ENCODE data around the gene TOMM40.
"Not testable (repeated sequence)": the region's sequence is repeated elsewhere in the genome, so short reads cannot be mapped to it uniquely, and the experiment has no call there.

The TOMM40 gene

GRCh38 chr19:44900328-44901244, 9.5 kb downstream of the TOMM40 start:
- no peak for DNase-seq

DNA sequence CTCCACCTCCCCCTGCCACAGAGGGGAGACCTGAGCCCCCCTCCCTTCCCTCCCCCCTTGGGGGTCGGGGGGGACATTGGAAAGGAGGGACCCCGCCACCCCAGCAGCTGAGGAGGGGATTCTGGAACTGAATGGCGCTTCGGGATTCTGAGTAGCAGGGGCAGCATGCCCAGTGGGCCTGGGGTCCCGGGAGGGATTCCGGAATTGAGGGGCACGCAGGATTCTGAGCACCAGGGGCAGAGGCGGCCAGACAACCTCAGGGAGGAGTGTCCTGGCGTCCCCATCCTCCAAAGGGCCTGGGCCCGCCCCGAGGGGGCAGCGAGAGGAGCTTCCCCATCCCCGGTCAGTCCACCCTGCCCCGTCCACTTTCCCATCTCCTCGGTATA, 12.2 kb downstream of the TOMM40 start:
- no peak for DNase-seq

DNA sequence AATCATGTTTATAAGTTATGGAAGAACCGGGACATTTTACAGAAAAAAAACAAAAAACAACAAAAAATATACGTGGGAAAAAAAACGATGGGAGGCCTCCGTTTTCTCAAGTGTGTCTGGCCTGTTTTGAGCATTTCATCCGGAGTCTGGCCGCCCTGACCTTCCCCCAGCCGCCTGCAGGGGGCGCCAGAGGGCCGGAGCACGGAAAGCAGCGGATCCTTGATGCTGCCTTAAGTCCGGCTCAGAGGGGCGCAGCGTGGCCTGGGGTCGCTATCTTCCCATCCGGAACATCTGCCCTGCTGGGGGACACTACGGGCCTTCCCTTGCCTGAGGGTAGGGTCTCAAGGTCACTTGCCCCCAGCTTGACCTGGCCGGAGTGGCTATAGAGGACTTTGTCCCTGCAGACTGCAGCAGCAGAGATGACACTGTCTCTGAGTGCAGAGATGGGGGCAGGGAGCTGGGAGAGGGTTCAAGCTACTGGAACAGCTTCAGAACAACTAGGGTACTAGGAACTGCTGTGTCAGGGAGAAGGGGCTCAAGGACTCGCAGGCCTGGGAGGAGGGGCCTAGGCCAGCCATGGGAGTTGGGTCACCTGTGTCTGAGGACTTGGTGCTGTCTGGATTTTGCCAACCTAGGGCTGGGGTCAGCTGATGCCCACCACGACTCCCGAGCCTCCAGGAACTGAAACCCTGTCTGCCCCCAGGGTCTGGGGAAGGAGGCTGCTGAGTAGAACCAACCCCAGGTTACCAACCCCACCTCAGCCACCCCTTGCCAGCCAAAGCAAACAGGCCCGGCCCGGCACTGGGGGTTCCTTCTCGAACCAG, 12.8 kb downstream of the TOMM40 start:
- peak; percentile 28 to 32 for DNase-seq

GRCh38 chr19:44904426-44904994, 13.5 kb downstream of the TOMM40 start:
- DNase-seq = no peak

DNA sequence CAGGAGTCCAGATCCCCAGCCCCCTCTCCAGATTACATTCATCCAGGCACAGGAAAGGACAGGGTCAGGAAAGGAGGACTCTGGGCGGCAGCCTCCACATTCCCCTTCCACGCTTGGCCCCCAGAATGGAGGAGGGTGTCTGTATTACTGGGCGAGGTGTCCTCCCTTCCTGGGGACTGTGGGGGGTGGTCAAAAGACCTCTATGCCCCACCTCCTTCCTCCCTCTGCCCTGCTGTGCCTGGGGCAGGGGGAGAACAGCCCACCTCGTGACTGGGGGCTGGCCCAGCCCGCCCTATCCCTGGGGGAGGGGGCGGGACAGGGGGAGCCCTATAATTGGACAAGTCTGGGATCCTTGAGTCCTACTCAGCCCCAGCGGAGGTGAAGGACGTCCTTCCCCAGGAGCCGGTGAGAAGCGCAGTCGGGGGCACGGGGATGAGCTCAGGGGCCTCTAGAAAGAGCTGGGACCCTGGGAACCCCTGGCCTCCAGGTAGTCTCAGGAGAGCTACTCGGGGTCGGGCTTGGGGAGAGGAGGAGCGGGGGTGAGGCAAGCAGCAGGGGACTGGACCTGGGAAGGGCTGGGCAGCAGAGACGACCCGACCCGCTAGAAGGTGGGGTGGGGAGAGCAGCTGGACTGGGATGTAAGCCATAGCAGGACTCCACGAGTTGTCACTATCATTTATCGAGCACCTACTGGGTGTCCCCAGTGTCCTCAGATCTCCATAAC, 14.5 kb downstream of the TOMM40 start, which contains the start of gene APOE:
APOE (plus strand) TSS at position 360 of the 724 bp plus-strand sequence. CDS start 829 bp downstream, outside the sequence.
- DNase-seq = no peak

DNA sequence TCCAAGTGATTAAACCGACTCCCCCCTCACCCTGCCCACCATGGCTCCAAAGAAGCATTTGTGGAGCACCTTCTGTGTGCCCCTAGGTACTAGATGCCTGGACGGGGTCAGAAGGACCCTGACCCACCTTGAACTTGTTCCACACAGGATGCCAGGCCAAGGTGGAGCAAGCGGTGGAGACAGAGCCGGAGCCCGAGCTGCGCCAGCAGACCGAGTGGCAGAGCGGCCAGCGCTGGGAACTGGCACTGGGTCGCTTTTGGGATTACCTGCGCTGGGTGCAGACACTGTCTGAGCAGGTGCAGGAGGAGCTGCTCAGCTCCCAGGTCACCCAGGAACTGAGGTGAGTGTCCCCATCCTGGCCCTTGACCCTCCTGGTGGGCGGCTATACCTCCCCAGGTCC, 16.6 kb downstream of the TOMM40 start:
- DNase-seq = no peak

DNA sequence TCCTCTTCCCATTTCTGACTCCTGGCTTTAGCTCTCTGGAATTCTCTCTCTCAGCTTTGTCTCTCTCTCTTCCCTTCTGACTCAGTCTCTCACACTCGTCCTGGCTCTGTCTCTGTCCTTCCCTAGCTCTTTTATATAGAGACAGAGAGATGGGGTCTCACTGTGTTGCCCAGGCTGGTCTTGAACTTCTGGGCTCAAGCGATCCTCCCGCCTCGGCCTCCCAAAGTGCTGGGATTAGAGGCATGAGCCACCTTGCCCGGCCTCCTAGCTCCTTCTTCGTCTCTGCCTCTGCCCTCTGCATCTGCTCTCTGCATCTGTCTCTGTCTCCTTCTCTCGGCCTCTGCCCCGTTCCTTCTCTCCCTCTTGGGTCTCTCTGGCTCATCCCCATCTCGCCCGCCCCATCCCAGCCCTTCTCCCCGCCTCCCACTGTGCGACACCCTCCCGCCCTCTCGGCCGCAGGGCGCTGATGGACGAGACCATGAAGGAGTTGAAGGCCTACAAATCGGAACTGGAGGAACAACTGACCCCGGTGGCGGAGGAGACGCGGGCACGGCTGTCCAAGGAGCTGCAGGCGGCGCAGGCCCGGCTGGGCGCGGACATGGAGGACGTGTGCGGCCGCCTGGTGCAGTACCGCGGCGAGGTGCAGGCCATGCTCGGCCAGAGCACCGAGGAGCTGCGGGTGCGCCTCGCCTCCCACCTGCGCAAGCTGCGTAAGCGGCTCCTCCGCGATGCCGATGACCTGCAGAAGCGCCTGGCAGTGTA, 17.2 kb downstream of the TOMM40 start:
- DNase-seq = no peak

GRCh38 chr19:44908836-44909261, 17.8 kb downstream of the TOMM40 start:
- DNase-seq = no peak

- DNase-seq = no peak
These were observed 18.7 kb downstream of the TOMM40 start for GRCh38 chr19:44909775-44910174.

DNA sequence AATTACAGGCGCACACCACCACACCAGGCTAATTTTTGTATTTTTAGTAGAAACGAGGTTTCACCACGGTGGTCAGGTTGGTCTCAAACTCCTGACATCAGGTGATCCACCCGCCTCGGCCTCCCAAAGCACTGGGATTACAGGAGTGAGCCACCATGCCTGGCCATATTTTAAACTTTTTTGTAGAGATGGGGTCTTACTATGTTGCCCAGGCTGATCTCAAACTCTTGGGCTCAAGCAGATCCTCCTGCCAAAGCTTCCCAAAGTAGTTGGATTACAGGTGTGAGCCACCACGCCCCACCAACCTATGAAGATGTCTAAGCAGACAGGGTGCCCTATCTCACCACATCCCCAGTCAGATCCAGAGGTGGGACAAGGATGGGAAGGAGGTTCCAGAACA, 20.8 kb downstream of the TOMM40 start:
- DNase-seq = not testable (repeated sequence)

DNA sequence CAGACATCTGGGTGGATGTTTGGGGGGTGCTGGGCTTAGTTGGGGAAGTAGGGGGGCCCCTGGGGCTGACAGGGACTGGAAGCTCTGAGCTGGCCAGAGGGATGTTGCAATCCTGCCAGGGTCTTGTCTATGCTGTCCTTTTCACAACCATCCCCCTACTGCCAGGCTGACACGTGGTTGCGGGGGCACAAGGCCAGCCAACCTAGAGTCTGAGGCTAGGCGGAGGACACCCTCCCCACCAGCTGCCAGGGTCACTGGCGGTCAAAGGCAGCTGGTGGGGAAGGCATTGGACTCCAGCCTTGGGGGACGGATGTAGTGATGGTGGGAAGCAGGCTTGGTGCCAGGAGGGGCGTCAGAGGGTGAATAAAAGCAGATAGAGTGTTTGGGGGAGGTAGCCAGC, 21.8 kb downstream of the TOMM40 start:
- no peak for DNase-seq

- DNase-seq = not testable (repeated sequence)
These were observed 22.7 kb downstream of the TOMM40 start for GRCh38 chr19:44913512-44914432.

DNA sequence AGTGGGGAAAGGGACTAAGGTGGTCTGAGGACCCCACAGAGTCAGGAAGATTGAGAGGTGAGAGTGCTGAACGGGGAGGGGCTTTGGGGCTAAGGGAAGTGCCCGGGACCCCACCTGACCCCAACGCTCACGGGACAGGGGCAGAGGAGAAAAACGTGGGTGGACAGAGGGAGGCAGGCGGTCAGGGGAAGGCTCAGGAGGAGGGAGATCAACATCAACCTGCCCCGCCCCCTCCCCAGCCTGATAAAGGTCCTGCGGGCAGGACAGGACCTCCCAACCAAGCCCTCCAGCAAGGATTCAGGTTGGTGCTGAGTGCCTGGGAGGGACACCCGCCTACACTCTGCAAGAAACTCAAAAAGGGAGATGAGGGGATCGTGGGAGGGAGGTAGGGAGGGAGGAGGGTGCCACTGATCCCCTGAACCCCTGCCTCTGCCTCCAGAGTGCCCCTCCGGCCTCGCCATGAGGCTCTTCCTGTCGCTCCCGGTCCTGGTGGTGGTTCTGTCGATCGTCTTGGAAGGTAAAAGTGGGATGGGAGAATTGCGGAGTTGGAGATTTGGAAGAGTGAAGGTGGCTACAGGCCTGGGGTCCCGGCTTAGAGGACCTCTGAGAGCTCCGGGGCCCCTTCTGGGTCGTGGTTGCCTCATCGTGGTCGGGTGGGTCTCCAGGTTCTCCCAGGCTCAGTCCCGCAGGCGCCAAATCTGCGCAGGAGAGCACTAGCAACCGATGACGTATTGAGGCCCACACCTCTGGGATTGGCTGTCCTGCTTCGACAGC, 23.6 kb downstream of the TOMM40 start, which contains the start of gene APOC1:
APOC1 (plus strand) TSS at position 176 of the 774 bp plus-strand sequence; CDS start at position 460, 284 bp downstream.
- DNase-seq = peak in 1 of 2 experiments; percentile 10

- DNase-seq = no peak
These were observed 33.2 kb downstream of the TOMM40 start for GRCh38 chr19:44924243-44924725.

DNA sequence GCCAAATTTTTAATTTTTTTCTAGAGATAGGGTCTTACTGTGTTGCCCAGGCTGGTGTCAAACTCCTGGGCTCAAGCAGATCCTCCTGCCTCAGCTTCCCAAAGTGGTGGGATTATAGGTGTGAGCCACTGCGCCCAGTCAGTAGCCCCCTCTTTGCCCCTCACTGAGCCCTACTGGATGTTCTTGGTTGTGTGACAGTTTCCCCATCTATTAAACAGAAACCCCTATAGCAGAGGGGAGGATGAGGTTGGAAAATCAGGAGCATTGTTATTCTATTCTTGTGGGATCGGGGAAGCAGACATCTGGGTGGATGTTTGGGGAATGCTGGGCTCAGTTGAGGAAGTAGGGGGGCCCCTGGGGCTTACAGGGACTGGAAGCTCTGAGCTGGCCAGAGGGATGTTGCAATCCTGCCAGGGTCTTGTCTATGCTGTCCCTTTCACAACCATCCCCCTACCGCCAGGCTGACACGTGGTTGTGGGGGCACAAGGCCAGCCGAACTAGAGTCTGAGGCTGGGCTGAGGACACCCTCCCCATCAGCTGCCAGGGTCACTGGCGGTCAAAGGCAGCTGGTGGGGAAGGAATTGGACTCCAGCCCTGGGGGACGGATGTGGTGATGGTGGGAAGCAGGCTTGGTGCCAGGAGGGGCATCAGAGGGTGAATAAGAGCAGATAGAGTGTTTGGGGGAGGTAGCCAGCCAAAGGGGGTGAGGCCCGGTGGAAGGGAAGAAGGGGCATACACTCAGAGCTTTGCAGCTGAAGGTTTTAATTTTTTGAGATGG, 34.2 kb downstream of the TOMM40 start:
- DNase-seq = peak; percentile 62 to 68

GRCh38 chr19:44926245-44927077, 35.4 kb downstream of the TOMM40 start:
- DNase-seq = not testable (repeated sequence)

GRCh38 chr19:44927746-44928145, 36.7 kb downstream of the TOMM40 start:
- DNase-seq = no peak

GRCh38 chr19:44930088-44930487, 39.0 kb downstream of the TOMM40 start:
- no peak for DNase-seq
